GM08714 (cell line): ENCODE measurements around the gene TRIM62.
"Not testable (repeated sequence)": the region's sequence is repeated elsewhere in the genome, so short reads cannot be mapped to it uniquely, and the experiment has no call there.

Experiments
- H3K4me3 ChIP-seq: fragments of 200-500 bp; sonication (Bioruptor generic); 2 replicates; pipeline ENCODE4 v1.5.1; 2014; ENCODE audit warnings: mild to moderate bottlenecking, low read length, inconsistent platforms
- ZNF274 ChIP-seq: IDR thresholded peaks from 2 replicates; pipeline ENCODE4 v1.6.1; 2012; ENCODE audit warnings: mild to moderate bottlenecking, low read depth, low read length

TRIM62 gene

GRCh38 chr1:33122483-33123178 lies 59.2 kb downstream of the TRIM62 start:
- H3K4me3 ChIP-seq: no peak overlapping the region
- no peak for TF ChIP-seq ZNF274

- no peak for TF ChIP-seq ZNF274
- no peak overlapping the region for H3K4me3 ChIP-seq
Observed at GRCh38 chr1:33121728-33122127, 60.1 kb downstream of the TRIM62 start.

GRCh38 chr1:33120436-33121231 lies 61.2 kb downstream of the TRIM62 start:
- H3K4me3 ChIP-seq: no peak overlapping the region
- no peak for TF ChIP-seq ZNF274

GRCh38 chr1:33119532-33120217 lies 62.2 kb downstream of the TRIM62 start:
- no peak for TF ChIP-seq ZNF274
- H3K4me3 ChIP-seq: no peak overlapping the region

- TF ChIP-seq ZNF274: no peak
- H3K4me3 ChIP-seq: no peak overlapping the region
Observed at GRCh38 chr1:33119050-33119449, 62.8 kb downstream of the TRIM62 start.

GRCh38 chr1:33118274-33118673 lies 63.6 kb downstream of the TRIM62 start:
- no peak overlapping the region for H3K4me3 ChIP-seq
- no peak for TF ChIP-seq ZNF274

GRCh38 chr1:33117440-33118085 lies 64.3 kb downstream of the TRIM62 start:
- no peak overlapping the region for H3K4me3 ChIP-seq
- TF ChIP-seq ZNF274: no peak

GRCh38 chr1:33111965-33112364 lies 69.9 kb downstream of the TRIM62 start:
- TF ChIP-seq ZNF274: no peak
- H3K4me3 ChIP-seq: no peak overlapping the region

GRCh38 chr1:33110477-33110876 lies 71.4 kb downstream of the TRIM62 start:
- no peak overlapping the region for H3K4me3 ChIP-seq
- TF ChIP-seq ZNF274: no peak

- H3K4me3 ChIP-seq: not testable (repeated sequence)
Observed at GRCh38 chr1:33100119-33100415, 81.8 kb downstream of the TRIM62 start.

- TF ChIP-seq ZNF274: no peak
- no peak overlapping the region for H3K4me3 ChIP-seq
Observed at GRCh38 chr1:33099290-33100118, 82.3 kb downstream of the TRIM62 start.

- H3K4me3 ChIP-seq: no peak overlapping the region
- no peak for TF ChIP-seq ZNF274
Observed at GRCh38 chr1:33098371-33098770, 83.5 kb downstream of the TRIM62 start.

- no peak overlapping the region for H3K4me3 ChIP-seq
- no peak for TF ChIP-seq ZNF274
Observed at GRCh38 chr1:33097762-33098161, 84.1 kb downstream of the TRIM62 start.

- TF ChIP-seq ZNF274: no peak
- no peak overlapping the region for H3K4me3 ChIP-seq
Observed at GRCh38 chr1:33097137-33097611, 84.7 kb downstream of the TRIM62 start.
